Measurements from ENCODE around the gene TUBA1C. TPM values are rescaled to one million over a fixed set of nuclear protein-coding genes. Genes with fewer than 3 reads are reported as not detected.

TUBA1C gene
- total and polyA plus RNA-seq, 9 of the 15 experiments (the other 6 are each of a cell fraction or from before 2014, with no cell fraction given), result 755 to 3,012 (median 914) TPM

DNA sequence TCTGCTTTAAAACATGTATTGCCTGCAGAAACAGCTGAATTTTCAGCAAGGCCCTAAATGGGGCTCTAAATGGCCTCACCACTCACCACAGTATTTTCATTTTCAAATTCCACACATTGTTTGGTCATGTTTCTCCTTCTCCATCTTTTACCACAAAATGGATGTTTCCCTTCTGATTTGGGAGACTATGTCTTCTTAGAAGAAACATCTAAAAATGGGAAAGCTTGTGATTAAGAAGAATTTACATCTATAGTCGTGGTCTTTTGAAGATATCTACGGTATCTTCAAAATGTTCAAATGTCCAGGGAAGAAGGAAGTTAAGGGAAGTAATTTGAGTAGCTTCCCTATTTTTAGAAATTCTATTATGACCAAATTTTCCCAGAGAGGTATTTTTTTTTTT is 20.7 kb upstream of the TUBA1C start (continued):
- TF ChIP-seq, protein P1, sequence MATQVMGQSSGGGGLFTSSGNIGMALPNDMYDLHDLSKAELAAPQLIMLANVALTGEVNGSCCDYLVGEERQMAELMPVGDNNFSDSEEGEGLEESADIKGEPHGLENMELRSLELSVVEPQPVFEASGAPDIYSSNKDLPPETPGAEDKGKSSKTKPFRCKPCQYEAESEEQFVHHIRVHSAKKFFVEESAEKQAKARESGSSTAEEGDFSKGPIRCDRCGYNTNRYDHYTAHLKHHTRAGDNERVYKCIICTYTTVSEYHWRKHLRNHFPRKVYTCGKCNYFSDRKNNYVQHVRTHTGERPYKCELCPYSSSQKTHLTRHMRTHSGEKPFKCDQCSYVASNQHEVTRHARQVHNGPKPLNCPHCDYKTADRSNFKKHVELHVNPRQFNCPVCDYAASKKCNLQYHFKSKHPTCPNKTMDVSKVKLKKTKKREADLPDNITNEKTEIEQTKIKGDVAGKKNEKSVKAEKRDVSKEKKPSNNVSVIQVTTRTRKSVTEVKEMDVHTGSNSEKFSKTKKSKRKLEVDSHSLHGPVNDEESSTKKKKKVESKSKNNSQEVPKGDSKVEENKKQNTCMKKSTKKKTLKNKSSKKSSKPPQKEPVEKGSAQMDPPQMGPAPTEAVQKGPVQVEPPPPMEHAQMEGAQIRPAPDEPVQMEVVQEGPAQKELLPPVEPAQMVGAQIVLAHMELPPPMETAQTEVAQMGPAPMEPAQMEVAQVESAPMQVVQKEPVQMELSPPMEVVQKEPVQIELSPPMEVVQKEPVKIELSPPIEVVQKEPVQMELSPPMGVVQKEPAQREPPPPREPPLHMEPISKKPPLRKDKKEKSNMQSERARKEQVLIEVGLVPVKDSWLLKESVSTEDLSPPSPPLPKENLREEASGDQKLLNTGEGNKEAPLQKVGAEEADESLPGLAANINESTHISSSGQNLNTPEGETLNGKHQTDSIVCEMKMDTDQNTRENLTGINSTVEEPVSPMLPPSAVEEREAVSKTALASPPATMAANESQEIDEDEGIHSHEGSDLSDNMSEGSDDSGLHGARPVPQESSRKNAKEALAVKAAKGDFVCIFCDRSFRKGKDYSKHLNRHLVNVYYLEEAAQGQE (IDR thresholded peaks at IDR 0.05; ENCODE audit: borderline replicate concordance), result no peak
- TF ChIP-seq, protein P1 (CRISPR knock-in tag; IDR thresholded peaks at IDR 0.05; ENCODE audit: low read depth), result no peak
- no peak for TF ChIP-seq RUNX1 (IDR thresholded peaks at IDR 0.05; ENCODE audit: low read depth)

Measured in K562 (cell line).